ENCODE measurements around the gene HBZ.
"Not testable (repeated sequence)": the region's sequence is repeated elsewhere in the genome, so short reads cannot be mapped to it uniquely, and the experiment has no call there.

The HBZ gene

DNA sequence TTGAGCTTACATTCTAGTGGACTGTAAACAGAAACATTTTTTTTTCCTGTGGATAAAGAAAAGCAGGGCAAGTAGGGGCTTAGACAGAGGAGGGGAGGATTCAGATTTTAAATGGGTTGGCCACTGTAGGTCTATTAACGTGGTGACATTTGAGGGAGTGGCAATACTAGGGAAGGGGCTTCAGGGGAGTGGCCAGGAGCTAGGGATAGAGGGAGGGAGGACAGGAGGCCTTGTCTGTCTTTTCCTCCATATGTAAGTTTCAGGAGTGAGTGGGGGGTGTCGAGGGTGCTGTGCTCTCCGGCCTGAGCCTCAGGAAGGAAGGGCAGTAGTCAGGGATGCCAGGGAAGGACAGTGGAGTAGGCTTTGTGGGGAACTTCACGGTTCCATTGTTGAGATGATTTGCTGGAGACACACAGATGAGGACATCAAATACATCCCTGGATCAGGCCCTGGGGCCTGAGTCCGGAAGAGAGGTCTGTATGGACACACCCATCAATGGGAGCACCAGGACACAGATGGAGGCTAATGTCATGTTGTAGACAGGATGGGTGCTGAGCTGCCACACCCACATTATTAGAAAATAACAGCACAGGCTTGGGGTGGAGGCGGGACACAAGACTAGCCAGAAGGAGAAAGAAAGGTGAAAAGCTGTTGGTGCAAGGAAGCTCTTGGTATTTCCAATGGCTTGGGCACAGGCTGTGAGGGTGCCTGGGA, 6.8 kb downstream of the HBZ start:
- DNase-seq, result no peak
- Histone ChIP-seq H2BK12ac (ENCODE audit: low read length in 2 of 2) (no peak overlapping the region), H3K79me1 (replicated peaks; ENCODE audit: low read length, poor library complexity, severe bottlenecking) (no peaks in the 10 kb centered on the region), H3K23ac (ENCODE audit: low read length in 2 of 2) (no peak overlapping the region), H4K91ac (ENCODE audit: low read length) (no peak overlapping the region), H3K18ac (ENCODE audit: low read depth in 1 of 2, low read length in 2 of 2) (no peak overlapping the region), H3K4me1 (ENCODE audit: control insufficient read depth, insufficient read depth, low read depth, low read length) (peaks cover 7% of the 10 kb centered on the region), H3K4me3 (ENCODE audit: insufficient read depth in 1 of 2, low read depth in 1 of 2, low read length in 2 of 2) (no peak overlapping the region), H2BK15ac (ENCODE audit: low read depth, poor library complexity, severe bottlenecking) (no peak overlapping the region), H2AFZ (ENCODE audit: low read depth, low read length) (no peak overlapping the region), H2BK120ac (ENCODE audit: low read depth, low read length) (no peak overlapping the region), H3K4me2 (ENCODE audit: low read length, poor library complexity, severe bottlenecking) (no peak overlapping the region), H3K27ac (ENCODE audit: low read length, poor library complexity, severe bottlenecking) (no peak overlapping the region), H2AK5ac (ENCODE audit: low read length, severe bottlenecking) (no peak overlapping the region), H3K9ac (ENCODE audit: low read length) (no peak overlapping the region), H2BK5ac (ENCODE audit: low read depth, low read length, poor library complexity, severe bottlenecking) (no peak overlapping the region), H3K14ac (ENCODE audit: low read length in 2 of 2) (peak overlapping the region in 1 of 2 experiments; percentile 20), H3K4ac (ENCODE audit: low read depth in 1 of 2, low read length in 2 of 2) (no peak overlapping the region), H4K8ac (ENCODE audit: low read length) (no peak overlapping the region), H3K36me3 (ENCODE audit: control insufficient read depth in 1 of 2, insufficient read depth in 2 of 2, low read depth in 1 of 2, low read length in 2 of 2) (no peaks in the 10 kb centered on the region), H3K27me3 (ENCODE audit: control insufficient read depth in 1 of 2, insufficient read depth in 1 of 2, low read length in 2 of 2) (peaks cover 41 to 56% of the 10 kb centered on the region in 2 experiments), H3K9me3 (ENCODE audit: control insufficient read depth, low read length) (no peaks in the 10 kb centered on the region)
- 65% methylated on average over 6 of the region's 6 CpGs for WGBS

DNA sequence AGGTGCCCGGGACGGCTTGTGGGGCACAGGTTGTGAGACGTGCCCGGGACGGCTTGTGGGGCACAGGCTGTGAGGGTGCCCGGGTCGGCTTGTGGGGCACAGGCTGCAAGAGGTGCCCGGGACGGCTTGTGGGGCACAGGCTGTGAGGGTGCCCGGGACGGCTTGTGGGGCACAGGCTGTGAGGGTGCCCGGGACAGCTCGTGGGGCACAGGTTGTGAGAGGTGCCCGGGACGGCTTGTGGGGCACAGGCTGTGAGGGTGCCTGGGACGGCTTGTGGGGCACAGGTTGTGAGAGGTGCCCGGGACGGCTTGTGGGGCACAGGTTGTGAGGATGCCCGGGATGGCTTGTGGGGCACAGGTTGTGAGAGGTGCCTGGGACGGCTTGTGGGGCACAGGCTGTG, 7.8 kb downstream of the HBZ start:
- not testable (repeated sequence) for H3K23ac ChIP-seq (ENCODE audit: low read length in 2 of 2); H2AFZ ChIP-seq (ENCODE audit: low read depth, low read length); H4K91ac ChIP-seq (ENCODE audit: low read length); H3K79me1 ChIP-seq (replicated peaks; ENCODE audit: low read length, poor library complexity, severe bottlenecking); H3K4me1 ChIP-seq (ENCODE audit: control insufficient read depth, insufficient read depth, low read depth, low read length); H3K4me3 ChIP-seq (ENCODE audit: insufficient read depth in 1 of 2, low read depth in 1 of 2, low read length in 2 of 2); H3K14ac ChIP-seq (ENCODE audit: low read length in 2 of 2); H3K18ac ChIP-seq (ENCODE audit: low read depth in 1 of 2, low read length in 2 of 2); H2AK5ac ChIP-seq (ENCODE audit: low read length, severe bottlenecking); H4K8ac ChIP-seq (ENCODE audit: low read length); H2BK15ac ChIP-seq (ENCODE audit: low read depth, poor library complexity, severe bottlenecking); H3K9ac ChIP-seq (ENCODE audit: low read length); H2BK120ac ChIP-seq (ENCODE audit: low read depth, low read length); H2BK5ac ChIP-seq (ENCODE audit: low read depth, low read length, poor library complexity, severe bottlenecking); H3K36me3 ChIP-seq (ENCODE audit: control insufficient read depth in 1 of 2, insufficient read depth in 2 of 2, low read depth in 1 of 2, low read length in 2 of 2); H3K4ac ChIP-seq (ENCODE audit: low read depth in 1 of 2, low read length in 2 of 2); H3K4me2 ChIP-seq (ENCODE audit: low read length, poor library complexity, severe bottlenecking); DNase-seq; H3K9me3 ChIP-seq (ENCODE audit: control insufficient read depth, low read length); H3K27ac ChIP-seq (ENCODE audit: low read length, poor library complexity, severe bottlenecking); H2BK12ac ChIP-seq (ENCODE audit: low read length in 2 of 2)
- WGBS, result 79% methylated on average over 11 of the region's 20 CpGs
- H3K27me3 ChIP-seq (ENCODE audit: control insufficient read depth in 1 of 2, insufficient read depth in 1 of 2, low read length in 2 of 2), result peaks cover 38 to 51% of the 10 kb centered on the region in 2 experiments

DNA sequence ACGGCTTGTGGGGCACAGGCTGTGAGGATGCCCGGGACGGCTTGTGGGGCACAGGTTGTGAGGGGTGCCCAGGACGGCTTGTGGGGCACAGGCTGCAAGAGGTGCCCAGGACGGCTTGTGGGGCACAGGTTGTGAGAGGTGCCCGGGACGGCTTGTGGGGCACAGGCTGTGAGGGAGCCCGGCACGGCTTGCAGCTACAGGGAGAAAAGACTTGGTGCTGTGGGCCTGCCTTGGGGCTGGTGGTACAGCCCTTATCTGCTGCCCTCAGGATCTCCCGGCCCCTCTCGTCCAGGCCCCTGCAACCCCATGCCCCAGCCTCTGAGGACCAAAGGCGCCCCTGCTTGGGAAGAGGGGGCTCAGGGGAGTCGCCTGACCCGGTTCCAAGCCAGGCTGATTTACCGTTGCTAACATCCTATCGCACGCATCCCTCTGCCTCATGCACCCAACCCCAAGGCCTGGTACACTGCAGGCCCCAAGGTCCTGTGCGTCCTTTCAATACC, 8.3 kb downstream of the HBZ start:
- Histone ChIP-seq H4K91ac (ENCODE audit: low read length) (no peak overlapping the region), H2AK5ac (ENCODE audit: low read length, severe bottlenecking) (no peak overlapping the region), H3K79me1 (replicated peaks; ENCODE audit: low read length, poor library complexity, severe bottlenecking) (no peaks in the 10 kb centered on the region), H3K14ac (ENCODE audit: low read length in 2 of 2) (no peak overlapping the region), H3K27ac (ENCODE audit: low read length, poor library complexity, severe bottlenecking) (no peak overlapping the region), H3K9me3 (ENCODE audit: control insufficient read depth, low read length) (no peaks in the 10 kb centered on the region), H3K27me3 (ENCODE audit: control insufficient read depth in 1 of 2, insufficient read depth in 1 of 2, low read length in 2 of 2) (peaks cover 43 to 53% of the 10 kb centered on the region in 2 experiments), H4K8ac (ENCODE audit: low read length) (no peak overlapping the region), H3K4me3 (ENCODE audit: insufficient read depth in 1 of 2, low read depth in 1 of 2, low read length in 2 of 2) (no peak overlapping the region), H3K23ac (ENCODE audit: low read length in 2 of 2) (no peak overlapping the region), H3K4me1 (ENCODE audit: control insufficient read depth, insufficient read depth, low read depth, low read length) (peaks cover 9% of the 10 kb centered on the region), H3K18ac (ENCODE audit: low read depth in 1 of 2, low read length in 2 of 2) (no peak overlapping the region), H3K36me3 (ENCODE audit: control insufficient read depth in 1 of 2, insufficient read depth in 2 of 2, low read depth in 1 of 2, low read length in 2 of 2) (no peaks in the 10 kb centered on the region), H3K9ac (ENCODE audit: low read length) (no peak overlapping the region), H3K4ac (ENCODE audit: low read depth in 1 of 2, low read length in 2 of 2) (no peak overlapping the region), H2AFZ (ENCODE audit: low read depth, low read length) (no peak overlapping the region), H2BK12ac (ENCODE audit: low read length in 2 of 2) (no peak overlapping the region), H3K4me2 (ENCODE audit: low read length, poor library complexity, severe bottlenecking) (no peak overlapping the region), H2BK120ac (ENCODE audit: low read depth, low read length) (no peak overlapping the region), H2BK5ac (ENCODE audit: low read depth, low read length, poor library complexity, severe bottlenecking) (no peak overlapping the region), H2BK15ac (ENCODE audit: low read depth, poor library complexity, severe bottlenecking) (no peak overlapping the region)
- WGBS, result 54% methylated on average over 14 of the region's 18 CpGs
- DNase-seq, result no peak

DNA sequence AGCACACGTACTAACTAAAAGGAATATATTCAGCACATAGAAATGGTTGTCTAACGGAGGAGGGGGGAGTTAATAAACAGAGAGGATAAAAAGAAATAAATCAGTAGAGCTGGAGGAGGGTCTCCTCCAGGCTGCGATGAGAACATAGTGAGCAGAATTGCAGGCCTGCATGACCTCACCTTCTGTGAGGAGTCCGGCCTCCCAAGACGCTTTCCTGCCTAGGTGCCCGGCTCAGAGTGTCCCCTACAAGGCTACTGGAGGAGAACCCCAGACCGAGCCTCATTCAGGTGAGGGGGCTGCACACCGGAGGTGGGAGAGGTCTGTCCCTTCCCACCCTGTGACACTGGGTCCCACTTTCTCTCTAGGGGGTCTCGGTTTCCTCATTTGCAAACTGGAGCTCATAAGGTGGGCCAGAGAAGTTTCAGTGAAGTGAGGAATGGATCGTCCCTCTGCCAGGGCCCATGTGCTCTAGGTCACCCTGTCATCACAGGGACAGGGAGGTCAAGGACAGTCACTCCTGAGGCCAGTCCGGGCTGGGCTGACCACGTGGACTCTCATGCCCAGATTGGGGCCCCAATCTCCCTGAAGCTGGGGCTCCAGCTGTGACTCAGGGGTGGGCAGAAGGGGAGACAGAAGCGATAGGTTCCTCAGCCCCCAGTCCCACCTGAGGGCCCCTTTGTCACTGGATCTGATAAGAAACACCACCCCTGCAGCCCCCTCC, 10.0 kb downstream of the HBZ start:
- Histone ChIP-seq H4K91ac (ENCODE audit: low read length) (no peak overlapping the region), H2BK120ac (ENCODE audit: low read depth, low read length) (no peak overlapping the region), H3K79me1 (replicated peaks; ENCODE audit: low read length, poor library complexity, severe bottlenecking) (no peaks in the 10 kb centered on the region), H3K9me3 (ENCODE audit: control insufficient read depth, low read length) (no peaks in the 10 kb centered on the region), H3K4me2 (ENCODE audit: low read length, poor library complexity, severe bottlenecking) (no peak overlapping the region), H2AK5ac (ENCODE audit: low read length, severe bottlenecking) (no peak overlapping the region), H3K27me3 (ENCODE audit: control insufficient read depth in 1 of 2, insufficient read depth in 1 of 2, low read length in 2 of 2) (peaks cover 52 to 61% of the 10 kb centered on the region in 2 experiments), H3K36me3 (ENCODE audit: control insufficient read depth in 1 of 2, insufficient read depth in 2 of 2, low read depth in 1 of 2, low read length in 2 of 2) (no peaks in the 10 kb centered on the region), H2BK15ac (ENCODE audit: low read depth, poor library complexity, severe bottlenecking) (no peak overlapping the region), H2BK12ac (ENCODE audit: low read length in 2 of 2) (no peak overlapping the region), H2AFZ (ENCODE audit: low read depth, low read length) (no peak overlapping the region), H3K9ac (ENCODE audit: low read length) (no peak overlapping the region), H3K4me3 (ENCODE audit: insufficient read depth in 1 of 2, low read depth in 1 of 2, low read length in 2 of 2) (no peak overlapping the region), H3K18ac (ENCODE audit: low read depth in 1 of 2, low read length in 2 of 2) (no peak overlapping the region), H3K23ac (ENCODE audit: low read length in 2 of 2) (no peak overlapping the region), H2BK5ac (ENCODE audit: low read depth, low read length, poor library complexity, severe bottlenecking) (no peak overlapping the region), H3K4me1 (ENCODE audit: control insufficient read depth, insufficient read depth, low read depth, low read length) (peaks cover 14% of the 10 kb centered on the region), H3K27ac (ENCODE audit: low read length, poor library complexity, severe bottlenecking) (no peak overlapping the region), H3K14ac (ENCODE audit: low read length in 2 of 2) (no peak overlapping the region), H4K8ac (ENCODE audit: low read length) (no peak overlapping the region), H3K4ac (ENCODE audit: low read depth in 1 of 2, low read length in 2 of 2) (no peak overlapping the region)
- 88% methylated on average over 13 of the region's 13 CpGs for WGBS
- DNase-seq, result no peak
